Adrenal gland (tissue), 5 donors: ENCODE measurements around the gene NETO1.

Source experiments
- POLR2A ChIP-seq, 2 donors: fragments of 450-650 bp; IDR thresholded peaks; one replicate each; pipeline ENCODE4 v1.6.1; 2017; ENCODE audit warnings: antibody characterized with exemption in 2 of 2, mild to moderate bottlenecking in 2 of 2, moderate library complexity in 1 of 2
- TF ChIP-seq, protein P1 (sequence below), 6 experiments: fragments of 450-650 bp in 4 of 6; fragments of 200-600 bp in 2 of 6; sonication (generic) in 1 of 6; IDR thresholded peaks; 1 replicate in 5 of 6; 2 replicates in 1 of 6; pipeline versions ENCODE4 v1.5.1 to v1.8.0; 2016 to 2021; ENCODE audit warnings: antibody characterized with exemption in 6 of 6, mild to moderate bottlenecking in 2 of 6, moderate library complexity in 1 of 6
- donor health status: DM: no; HTN: no; CAD: no.

DNA sequence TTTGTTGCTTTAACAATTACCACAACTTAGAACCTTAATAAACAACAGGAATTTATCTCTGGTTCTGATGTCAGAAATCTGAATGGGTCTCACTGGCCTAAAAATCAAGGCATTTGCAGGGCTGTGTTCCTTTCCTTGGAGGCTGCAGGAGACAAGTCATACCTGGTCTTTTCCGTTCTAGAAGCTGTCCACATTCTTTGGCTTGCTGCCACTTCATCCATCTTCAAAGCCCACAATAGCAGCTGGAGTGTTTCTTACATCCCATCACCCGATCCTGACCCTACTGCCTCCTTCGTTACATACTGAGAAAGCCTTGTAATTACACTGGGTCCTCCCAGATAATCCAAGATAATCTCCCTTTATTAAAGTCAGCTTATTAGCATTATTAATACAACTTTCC lies 18.1 kb downstream of the NETO1 start:
- TF ChIP-seq, protein P1, sequence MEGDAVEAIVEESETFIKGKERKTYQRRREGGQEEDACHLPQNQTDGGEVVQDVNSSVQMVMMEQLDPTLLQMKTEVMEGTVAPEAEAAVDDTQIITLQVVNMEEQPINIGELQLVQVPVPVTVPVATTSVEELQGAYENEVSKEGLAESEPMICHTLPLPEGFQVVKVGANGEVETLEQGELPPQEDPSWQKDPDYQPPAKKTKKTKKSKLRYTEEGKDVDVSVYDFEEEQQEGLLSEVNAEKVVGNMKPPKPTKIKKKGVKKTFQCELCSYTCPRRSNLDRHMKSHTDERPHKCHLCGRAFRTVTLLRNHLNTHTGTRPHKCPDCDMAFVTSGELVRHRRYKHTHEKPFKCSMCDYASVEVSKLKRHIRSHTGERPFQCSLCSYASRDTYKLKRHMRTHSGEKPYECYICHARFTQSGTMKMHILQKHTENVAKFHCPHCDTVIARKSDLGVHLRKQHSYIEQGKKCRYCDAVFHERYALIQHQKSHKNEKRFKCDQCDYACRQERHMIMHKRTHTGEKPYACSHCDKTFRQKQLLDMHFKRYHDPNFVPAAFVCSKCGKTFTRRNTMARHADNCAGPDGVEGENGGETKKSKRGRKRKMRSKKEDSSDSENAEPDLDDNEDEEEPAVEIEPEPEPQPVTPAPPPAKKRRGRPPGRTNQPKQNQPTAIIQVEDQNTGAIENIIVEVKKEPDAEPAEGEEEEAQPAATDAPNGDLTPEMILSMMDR (IDR thresholded peaks at IDR 0.05), result no peak
- TF ChIP-seq POLR2A (IDR thresholded peaks at IDR 0.05), result no peak
